GM19397 (cell line): ENCODE results near the gene ATRIP.
"Not testable (repeated sequence)": the region's sequence is repeated elsewhere in the genome, so short reads cannot be mapped to it uniquely, and the experiment has no call there.

Source experiments
- ATAC-seq: cut with Tn5 transposase; IDR thresholded peaks from one replicate; pipeline ENCODE4 v1.9.1; 2021; ENCODE audit warnings: mild to moderate bottlenecking, moderate library complexity; ENCODE audit not compliant: unreplicated experiment

ATRIP gene

GRCh38 chr3:48435774-48436476 is 10.6 kb upstream of the ATRIP start:
- ATAC-seq = no peak

GRCh38 chr3:48436477-48436787 is 10.1 kb upstream of the ATRIP start:
- ATAC-seq = no peak

GRCh38 chr3:48436855-48437254 is 9.7 kb upstream of the ATRIP start:
- ATAC-seq = no peak

GRCh38 chr3:48437812-48438211 is 8.7 kb upstream of the ATRIP start:
- no peak for ATAC-seq

GRCh38 chr3:48439820-48440589 is 6.5 kb upstream of the ATRIP start, which contains the start of the genes CCDC51 and TMA7:
Gene CCDC51, minus strand, starts transcription at chr3:48440119. Its CDS starts 4,991 bp downstream, at chr3:48435128.
Gene TMA7, plus strand, starts transcription at chr3:48440257. Its CDS starts 40 bp downstream, at chr3:48440297.
- peak; percentile 97 for ATAC-seq

GRCh38 chr3:48440590-48440958 is 6.0 kb upstream of the ATRIP start:
- ATAC-seq = no peak

- no peak for ATAC-seq
These were observed 4.6 kb upstream of the ATRIP start for GRCh38 chr3:48441940-48442339.

- no peak for ATAC-seq
These were observed 1.2 kb upstream of the ATRIP start for GRCh38 chr3:48445277-48445882.

- no peak for ATAC-seq
These were observed 503 bp upstream of the ATRIP start for GRCh38 chr3:48446043-48446424.

- no peak for ATAC-seq
These were observed 4.7 kb downstream of the ATRIP start for GRCh38 chr3:48451270-48451669.

GRCh38 chr3:48456456-48456855 is 9.9 kb downstream of the ATRIP start:
- ATAC-seq = no peak

GRCh38 chr3:48459331-48459730 is 12.8 kb downstream of the ATRIP start:
- no peak for ATAC-seq

- ATAC-seq = no peak
These were observed 13.4 kb downstream of the ATRIP start for GRCh38 chr3:48459773-48460516.

- no peak for ATAC-seq
These were observed 14.0 kb downstream of the ATRIP start for GRCh38 chr3:48460517-48460902.

- not testable (repeated sequence) for ATAC-seq
These were observed 15.2 kb downstream of the ATRIP start for GRCh38 chr3:48461767-48462166.

GRCh38 chr3:48463703-48464102 is 17.2 kb downstream of the ATRIP start:
- no peak for ATAC-seq

- no peak for ATAC-seq
These were observed 18.2 kb downstream of the ATRIP start for GRCh38 chr3:48464713-48465221.

- no peak for ATAC-seq
These were observed 18.6 kb downstream of the ATRIP start for GRCh38 chr3:48465237-48465530.

- peak; percentile 79 for ATAC-seq
These were observed 19.2 kb downstream of the ATRIP start for GRCh38 chr3:48465531-48466378.

- peak; percentile 13 for ATAC-seq
These were observed 20.0 kb downstream of the ATRIP start for GRCh38 chr3:48466386-48467109.
